Upper lobe of left lung (tissue), 4 donors: Measurements from ENCODE around the gene MCAT.

ENCODE experiments used
- CTCF ChIP-seq, 6 experiments: fragments of 450-650 bp in 4 of 6; fragments of 200-600 bp in 2 of 6; sonication (generic) in 2 of 6; IDR thresholded peaks; one replicate each; pipeline ENCODE4 v1.5.1; 2016 to 2019; ENCODE audit warnings: antibody characterized with exemption in 6 of 6
- EP300 ChIP-seq, 4 donors: sonication (generic); formaldehyde crosslinking; IDR thresholded peaks; one replicate each; pipeline ENCODE4 v1.5.1; 2017; ENCODE audit warnings: antibody characterized with exemption in 4 of 4, control low read depth in 2 of 4
- POLR2A ChIP-seq, 4 donors: fragments of 450-650 bp; IDR thresholded peaks; one replicate each; pipeline ENCODE4 v1.5.1; 2016 to 2017; ENCODE audit warnings: antibody characterized with exemption in 4 of 4, mild to moderate bottlenecking in 2 of 4
- POLR2AphosphoS5 ChIP-seq, 2 donors: sonication (generic); formaldehyde crosslinking; IDR thresholded peaks; one replicate each; pipeline ENCODE4 v1.5.1; 2017; ENCODE audit warnings: antibody characterized with exemption in 2 of 2

GRCh38 chr22:43171019-43171491, 27.9 kb upstream of the MCAT start:
- TF ChIP-seq CTCF (IDR thresholded peaks at IDR 0.05) (no peak), POLR2A (IDR thresholded peaks at IDR 0.05) (no peak), EP300 (IDR thresholded peaks at IDR 0.05) (no peak), POLR2AphosphoS5 (IDR thresholded peaks at IDR 0.05) (no peak)
